T-helper 1 cell treated with Interleukin-12 subunit alpha and Interleukin-12 subunit beta and Interleukin-4 antibody, amounts not matched to agents 30 ng/mL and 1 ng/mL, for 36 hours (primary cell): Measurements from ENCODE around the gene MSL3B.

Source experiments
- intact Hi-C: fragments of 100-400 bp; cut with micrococcal nuclease; formaldehyde crosslinking; loops from one replicate; pipeline ENCODE4 v1.15.1; 2024

MSL3B gene

DNA sequence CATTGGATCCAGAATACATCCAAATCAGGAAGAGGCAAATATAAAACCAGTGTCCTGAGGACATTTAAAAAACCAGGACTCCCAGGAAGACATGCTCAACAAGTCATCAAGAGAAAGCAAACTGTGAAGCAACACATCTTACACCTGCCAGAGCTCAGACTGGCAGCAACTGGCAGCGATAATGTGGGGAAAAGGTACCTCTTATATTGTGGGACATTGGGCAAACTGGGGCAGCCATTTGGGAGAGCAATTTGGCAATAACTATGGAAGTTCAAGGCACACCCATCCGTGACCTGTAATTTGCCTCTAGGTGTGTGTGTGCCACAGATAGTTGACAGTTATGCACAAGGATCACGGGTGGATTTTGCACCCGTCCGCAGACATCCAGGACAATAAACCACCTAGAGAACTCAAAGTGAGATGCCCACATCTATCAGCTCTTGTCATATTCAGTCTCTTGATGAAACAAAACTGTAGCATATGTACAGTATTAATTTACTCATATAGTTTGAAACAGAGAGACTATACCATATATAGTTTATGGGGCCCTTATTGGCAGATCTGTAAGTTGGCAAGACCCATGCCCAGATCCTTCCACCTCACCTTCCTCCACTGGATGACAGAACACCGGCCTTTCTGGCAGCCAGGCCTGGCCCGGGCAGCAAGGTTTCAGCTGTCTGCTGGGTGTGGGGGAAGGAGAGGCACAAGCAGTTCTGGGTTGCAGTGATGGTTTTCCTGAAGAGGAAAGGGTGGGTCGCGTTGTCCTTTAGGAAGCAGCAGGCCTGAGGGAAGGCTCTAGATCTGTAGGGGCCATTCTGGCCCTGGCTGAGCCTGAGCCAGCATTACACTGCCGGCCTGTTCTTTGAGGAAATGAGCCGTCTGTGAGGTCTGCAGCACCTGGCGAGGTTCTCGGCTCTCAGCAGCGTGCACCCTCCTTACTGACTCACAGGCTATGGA lies 32.7 kb downstream of the MSL3B start:
- intact Hi-C loops, result no loop called here

DNA sequence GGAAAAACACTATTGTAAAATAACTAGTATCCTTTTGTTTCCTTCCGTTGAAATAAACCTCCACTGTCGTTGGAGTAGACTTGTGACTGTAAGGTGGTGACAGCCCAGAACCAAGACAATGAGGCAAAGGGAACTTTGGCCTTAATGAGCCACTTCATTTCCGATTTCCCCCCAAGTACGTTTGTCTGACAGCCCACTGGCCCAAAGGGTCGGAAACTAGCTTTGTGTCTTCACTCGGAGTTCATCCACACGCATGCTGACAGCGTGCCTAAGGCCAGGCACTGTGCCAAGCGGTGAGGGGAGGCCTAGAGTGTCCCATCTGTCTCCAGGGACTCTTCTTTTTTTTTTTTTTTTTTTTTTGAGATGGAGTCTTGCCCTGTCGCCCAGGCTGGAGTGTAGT lies 34.8 kb downstream of the MSL3B start:
- intact Hi-C loops, result no loop called here

DNA sequence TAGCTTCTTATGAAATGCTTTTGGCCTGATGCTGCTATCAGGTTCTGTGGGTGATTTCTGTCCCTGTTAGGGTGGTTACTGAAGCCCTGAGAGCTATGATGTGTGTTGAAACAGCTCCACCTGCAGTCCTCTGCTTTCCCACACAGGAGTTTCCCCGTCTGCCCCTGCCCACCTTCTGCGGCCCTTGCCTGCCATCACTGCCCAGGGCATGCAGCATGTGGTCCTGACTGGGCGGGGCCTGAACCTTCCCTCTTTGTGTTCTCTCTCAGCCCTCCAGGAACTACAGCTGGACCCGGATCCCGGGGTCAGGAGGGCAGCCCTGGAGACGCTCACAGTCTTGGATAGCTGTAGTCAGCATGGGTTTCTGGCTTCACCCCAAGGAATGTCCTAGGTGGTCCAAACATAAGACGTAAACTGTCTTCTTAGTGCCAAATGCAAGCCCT lies 35.3 kb downstream of the MSL3B start:
- intact Hi-C loops, result no loop called here

DNA sequence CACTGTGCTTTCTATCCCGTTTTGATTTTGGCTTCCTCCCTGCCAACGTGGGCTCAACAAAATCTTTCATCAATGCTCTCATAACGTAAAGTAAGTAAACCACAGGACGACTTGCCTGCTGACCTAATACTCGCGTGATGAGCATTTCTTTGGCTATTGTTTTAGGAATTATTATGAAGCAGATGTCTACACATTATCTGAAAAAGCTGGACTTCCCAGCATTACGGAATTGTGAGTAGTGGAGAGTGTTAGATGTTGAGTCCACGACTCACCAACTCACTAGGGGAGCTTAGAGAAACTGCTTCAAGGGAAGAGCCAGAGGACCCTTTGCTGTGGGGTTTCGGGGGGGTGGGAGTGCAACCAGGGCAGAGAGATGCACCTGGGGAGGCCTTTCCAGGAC lies 35.8 kb downstream of the MSL3B start:
- intact Hi-C loops, result no loop called here

DNA sequence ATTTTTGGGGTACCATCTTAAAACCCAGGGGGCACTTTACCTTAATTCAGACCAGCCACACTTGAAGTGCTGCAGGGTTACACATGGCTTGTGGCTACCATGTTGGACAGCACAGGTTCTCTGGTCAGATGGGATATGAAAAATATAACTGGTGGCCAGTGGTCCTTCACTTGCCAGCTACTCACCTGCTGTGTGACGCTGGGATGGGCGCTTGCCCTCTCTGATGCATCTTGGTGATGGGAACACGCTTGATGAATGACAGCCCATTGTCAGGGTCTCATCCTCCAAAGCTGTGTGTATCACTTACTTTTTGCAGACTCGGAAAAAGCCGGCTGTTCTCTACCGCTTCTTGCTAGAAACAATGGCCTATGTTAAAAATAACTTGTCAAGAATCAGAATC lies 36.3 kb downstream of the MSL3B start:
- intact Hi-C loops, result no loop called here

DNA sequence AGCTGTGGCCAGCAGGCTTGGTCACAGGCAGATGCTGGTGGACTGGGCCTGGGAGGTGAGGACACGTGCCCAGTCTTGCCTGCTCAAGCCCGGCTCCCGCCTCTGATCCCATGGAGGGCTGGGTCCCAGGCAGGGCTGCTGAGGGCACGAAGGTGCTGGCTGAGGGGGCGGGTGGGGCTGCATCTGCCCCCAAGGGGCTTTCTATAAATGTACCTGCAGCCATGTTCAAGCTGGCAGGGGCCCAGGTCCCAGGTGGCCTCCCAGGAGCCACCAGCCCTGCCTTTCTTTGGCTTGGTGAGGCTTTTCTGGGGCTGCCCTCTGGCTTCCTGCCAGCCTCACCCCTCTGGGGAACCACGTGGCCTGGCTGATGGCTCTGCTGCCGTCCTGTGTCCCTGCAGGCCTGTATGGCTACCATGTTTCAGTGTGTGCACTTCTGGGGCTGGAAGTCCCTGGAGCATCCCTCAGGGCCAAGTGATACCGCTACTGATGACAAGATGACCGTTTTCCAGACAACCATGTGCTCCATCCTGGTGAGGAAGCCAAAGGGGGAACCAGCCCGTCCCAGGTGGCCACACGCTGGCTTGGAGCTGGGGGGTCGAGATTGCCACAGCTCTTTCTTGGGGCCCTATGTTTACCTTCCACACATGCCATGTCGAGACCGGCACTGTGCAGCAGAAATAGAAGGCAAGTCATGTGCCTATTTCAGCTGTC lies 37.0 kb downstream of the MSL3B start:
- intact Hi-C loops, result no loop called here

DNA sequence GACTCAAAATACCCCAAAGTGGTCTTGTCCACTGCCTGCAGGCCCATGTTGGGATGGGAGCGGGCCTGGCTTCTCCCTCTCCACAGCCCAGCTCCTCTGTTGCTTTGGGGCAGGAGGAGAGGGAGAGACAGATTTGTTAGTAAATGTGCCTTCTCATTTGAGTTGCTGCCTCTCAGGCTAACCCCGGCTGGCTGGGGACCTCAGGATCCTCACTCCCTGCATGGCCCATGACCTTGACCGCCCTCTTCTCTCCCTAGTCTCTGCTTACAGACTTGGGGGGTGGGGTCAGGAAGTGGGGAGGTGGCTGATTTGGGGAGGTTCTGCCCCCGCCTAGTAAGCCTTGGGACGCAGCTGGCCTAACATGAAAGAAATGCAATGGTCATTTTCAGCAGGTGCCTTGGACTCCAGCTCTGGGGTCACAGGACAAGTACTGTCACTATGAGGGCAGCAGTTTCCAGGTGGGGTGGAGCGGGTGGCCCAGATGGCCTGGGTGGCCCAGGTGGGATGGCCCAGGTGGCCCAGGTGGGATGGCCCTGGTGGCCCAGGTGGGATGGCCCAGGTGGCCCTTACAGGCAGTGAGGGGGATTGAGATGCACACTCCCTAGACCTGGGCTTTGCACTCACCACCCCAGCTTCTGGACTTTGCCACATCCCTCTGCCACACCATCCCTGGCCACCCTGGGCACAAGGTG lies 37.9 kb downstream of the MSL3B start:
- intact Hi-C loops, result no loop called here

DNA sequence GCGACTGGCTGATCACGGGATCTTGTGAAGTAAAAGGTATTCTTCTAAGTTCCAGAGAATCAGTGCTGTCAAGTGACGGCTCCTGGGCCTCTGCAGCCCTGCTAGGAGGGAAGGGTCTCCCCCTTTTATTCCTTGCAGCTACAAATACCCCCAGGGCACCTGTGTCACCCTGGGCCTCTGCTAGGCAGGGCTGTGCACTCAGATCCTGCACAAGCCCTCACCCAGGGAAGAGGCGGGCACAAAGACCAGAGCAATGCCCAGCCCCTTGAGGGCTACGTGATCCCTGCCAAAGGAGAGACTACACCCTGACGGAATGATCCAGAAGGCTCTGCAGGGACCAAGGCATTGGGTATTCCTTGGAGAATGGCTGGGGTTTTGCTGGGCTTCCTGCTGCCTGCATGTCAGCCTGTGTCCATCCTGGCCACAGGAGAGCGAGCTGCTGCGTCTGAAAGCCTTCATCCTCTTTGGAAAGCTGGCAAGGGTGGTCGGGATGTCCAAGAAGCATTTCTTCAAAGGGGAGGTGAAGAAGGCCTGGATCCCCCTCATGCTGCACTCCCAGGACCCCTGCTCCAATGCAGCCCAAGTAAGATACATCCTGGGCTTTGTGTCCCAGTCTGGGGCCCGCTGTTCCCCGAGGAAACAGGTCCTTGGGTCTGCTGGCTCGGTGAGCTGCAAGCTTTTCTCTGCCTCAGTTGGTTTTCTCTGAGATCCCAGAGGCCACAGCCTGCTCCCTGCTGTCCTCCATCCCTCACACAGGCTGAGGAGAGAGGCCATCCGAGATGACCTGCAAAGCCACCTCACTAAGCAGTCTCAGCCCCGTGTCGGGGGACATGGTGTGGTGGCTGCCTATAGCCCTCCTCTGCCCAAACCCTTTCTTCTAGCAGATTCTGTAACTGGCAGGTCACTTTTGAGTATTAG lies 38.7 kb downstream of the MSL3B start:
- intact Hi-C loops, result no loop called here

DNA sequence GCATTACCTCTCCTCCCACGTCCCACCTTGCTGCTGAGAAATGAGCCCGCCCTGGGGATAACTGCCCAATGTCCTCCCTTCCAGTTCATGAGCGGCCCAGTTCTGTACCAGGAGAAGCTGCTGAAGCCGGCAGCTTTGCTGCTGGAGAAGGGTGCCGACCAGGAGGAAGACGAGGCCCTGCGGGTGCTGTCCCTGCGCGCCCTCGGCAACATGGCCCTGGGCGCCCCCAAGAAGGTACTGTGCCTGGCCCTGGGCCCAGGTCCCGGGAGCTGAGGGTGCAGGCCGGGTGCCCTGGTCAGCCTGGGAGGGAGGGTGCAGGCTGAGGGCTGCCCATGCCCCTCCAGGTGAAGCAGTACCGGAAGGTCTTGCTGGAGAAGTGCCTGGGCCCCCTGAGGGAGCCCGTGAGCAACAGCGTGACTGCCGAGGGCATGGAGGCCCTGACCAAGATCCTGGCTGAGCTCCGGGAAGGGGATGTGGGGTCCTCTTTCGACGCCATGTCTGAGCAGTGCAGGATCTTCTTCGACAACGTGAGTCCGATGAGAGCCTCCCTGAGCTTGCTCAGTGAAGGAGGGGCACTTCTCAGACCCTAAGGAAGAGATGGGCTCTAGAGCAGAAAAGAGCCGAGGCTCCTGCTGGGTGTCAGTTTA lies 39.5 kb downstream of the MSL3B start:
- intact Hi-C loops, result no loop called here

DNA sequence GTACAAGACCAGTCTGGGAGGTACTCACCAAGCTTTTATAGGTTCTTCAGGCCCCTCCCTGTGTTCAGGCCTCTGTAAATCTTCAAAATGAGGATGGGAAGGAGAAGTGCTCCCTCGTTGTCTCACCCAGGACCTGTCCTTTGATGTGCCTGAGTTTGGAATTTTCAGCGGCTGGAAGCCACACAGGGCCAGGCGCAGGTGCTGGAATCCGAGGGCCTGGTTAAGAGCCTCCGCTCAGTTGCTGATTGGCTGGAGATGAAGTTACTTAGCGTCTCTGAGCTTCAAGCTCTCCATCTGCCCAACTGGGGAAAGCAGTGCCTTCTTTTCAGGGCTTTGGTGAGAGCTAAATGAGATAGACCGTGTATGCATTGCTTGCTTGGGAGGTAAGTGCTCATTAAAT lies 43.8 kb downstream of the MSL3B start:
- intact Hi-C loops, result no loop called here

DNA sequence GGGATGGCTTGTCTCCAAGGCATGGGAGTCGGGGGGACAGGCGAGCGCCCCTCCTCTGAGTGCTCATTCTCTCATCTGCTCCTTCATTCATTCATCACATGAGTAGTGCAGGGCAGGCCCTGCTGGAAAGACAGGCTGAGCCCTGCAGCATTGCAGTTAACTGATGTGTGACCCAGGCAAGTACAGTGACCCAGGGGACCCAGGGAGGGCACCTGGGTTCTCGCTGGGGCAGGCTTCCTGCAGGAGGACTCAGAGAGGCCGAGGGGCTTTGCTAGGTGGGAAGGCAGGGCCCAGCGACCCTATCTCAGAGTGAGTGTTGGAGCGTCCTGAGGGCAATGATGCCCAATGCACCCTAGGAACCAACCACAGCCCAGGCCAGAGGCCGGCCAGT lies 44.5 kb downstream of the MSL3B start:
- intact Hi-C loops, result no loop called here

DNA sequence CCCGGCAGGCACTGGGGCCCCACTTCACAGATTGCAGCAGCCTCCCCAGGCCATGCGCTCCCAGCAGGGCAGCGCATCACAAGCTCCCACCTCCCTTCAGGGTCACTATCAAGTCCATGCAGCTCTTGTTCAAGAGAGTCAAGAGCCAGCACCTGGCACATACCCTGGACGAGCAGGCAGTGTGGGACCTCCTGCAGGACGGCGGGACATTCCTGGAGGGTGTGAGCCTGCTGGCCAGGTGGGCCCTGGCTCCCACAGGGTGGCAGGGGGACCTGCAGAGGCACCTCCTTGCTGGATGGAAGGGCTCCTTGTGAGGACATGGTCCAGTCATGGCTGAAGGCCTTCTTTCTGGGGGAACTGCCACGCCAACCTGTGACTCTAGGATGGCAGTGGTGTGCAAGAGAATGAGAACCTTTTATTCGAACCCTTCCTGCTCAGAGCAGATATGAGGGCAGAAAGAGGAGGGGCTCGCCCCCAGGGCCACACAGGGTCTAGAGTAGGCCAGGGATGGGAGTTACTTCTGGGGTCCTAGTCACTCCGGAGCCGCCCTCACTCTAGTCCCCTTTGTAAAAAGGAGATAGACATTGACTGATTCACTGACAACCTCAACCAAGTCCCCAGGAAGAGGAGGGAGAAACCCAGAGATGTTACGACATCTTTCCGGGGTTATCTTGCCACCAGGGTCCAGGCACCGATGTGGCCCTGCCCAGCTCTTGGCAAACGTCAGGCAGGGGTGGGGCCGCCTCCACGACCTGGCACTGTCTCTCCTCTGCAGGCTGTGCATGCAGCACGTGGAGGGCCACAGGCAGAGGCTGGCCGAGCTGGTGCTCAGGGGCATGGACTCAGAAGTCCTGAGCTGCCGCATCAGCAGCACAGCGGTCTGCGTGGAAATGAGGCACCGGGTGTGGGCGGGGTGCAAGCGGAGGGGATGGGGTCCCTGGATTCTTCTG lies 45.1 kb downstream of the MSL3B start:
- intact Hi-C loops, result no loop called here

DNA sequence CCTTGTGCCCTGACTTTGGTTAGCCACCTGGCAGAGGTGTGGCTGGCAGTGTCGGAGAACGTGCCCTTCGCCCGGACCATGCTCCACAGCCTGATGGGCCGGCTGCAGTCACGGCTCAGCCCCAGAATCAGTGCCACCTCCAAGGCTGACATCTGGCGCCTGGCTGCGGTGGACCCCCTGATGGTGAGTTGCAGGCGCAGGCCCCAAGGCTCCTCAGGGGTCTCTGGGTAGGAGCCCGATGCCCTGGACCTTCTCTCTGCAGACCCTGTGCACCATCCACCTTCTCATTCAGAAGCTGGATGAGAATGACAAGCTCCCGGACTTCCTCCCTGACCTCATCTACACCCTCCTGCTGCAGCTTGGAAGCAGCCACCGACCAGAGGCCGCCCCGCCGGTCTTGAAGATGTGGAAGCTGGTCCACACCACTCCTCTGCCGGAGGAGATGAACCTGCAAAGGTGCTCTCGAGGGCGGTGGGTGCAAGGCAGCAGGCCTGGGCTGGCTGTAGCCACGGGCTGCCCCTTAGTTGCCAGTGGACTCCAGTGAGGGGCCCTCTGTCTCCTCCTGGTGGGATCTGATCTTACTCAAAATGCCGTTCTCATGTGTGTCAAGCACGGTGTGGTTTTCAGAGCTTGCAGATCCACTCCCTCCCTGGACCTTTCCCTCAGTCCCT lies 46.0 kb downstream of the MSL3B start:
- intact Hi-C loops, result no loop called here

DNA sequence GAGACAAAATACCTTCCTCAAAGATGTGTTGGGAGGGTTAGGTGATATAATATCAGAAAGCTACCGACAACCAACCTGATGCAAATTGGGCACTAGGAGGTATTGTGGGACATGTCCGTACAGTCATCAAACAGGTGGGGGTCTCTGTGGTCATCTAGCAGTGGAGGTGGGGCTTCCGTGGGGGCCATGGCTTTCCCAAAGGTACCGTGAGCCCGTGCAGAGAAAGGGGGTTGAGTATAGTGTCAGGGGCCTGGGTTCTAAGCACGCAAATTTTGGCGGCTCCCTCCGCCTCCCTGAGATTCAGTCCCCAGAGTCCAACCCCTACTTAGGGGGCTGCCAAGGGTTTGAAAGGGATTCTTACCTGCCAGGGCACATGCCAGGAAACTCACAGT lies 46.5 kb downstream of the MSL3B start:
- intact Hi-C loops, result no loop called here

DNA sequence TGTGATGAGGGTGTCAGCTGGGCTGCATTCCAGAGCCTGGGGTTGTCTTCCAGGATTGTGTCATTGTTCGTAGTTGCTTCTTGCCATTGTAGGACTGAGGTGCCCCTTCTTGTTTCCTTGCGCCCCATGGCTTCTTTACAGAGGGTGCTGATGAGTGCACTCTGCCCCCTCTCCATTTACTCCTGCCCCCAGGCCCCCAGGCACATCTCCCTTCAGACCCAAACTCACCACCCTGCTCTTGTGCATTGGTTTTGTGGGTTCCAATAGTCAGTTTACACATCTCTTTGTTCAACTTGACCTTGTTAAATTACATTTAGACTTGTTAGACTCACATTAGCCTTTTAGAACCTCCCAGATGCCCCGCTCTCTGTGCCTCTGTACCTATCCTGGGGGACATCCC lies 47.0 kb downstream of the MSL3B start:
- intact Hi-C loops, result no loop called here

DNA sequence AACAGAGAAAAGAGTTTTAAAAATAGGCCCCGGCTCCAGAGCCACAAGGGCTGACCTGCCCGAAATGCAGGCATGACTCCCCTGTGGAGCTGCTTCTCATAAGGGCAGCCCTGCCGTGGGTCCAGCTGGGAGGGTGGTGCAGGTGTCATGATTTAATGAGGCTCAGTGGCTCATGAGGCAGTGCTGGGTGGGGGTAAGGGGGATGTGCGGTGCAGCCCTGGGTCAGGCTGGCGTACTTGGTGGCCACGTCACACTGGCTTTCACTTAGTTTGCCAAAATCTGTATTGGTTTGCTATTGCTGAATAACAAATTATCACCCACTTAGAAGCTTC lies 47.4 kb downstream of the MSL3B start:
- intact Hi-C loops, result no loop called here

DNA sequence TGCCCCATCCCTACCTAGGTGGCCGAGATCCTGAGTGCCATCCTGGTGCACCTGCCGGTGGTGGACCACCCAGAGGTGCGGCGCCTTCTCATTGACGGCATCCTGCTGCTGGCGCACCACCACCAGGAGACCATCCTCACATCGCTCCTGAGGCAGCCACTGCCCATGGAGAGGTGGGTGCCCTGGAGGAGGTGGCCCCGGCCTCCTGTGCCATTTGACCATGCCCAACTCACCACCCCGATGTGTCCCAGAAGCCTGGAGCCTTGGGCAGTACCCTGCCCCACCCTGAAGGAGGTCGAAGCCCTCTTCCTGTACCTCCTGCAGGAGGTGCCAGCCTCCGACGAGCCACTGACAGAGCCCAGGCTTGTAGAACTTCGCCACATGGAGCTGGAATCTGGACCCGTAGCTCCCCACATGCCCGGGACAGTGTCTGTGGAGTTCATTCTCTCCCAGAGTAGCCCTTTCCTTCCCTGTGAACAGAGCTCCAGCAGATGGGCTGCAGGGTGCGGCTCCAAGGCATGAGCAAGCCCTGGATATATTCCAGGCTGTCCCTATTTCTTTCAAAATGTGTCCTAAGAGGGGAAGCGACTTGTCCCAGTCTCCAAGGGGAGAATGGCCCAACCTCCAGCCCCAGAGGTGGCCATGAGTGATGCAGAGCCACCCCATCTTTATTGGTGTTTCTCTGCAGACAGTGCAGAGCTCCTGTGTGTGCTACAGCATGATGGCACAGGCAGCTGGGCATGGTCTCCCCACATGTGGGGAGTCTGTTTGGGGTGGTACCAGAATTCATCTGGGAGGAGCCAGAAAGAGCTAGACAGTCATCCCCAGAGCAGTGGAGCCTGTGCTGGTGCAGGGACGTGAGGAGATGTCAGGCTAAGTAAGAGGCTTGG lies 48.1 kb downstream of the MSL3B start:
- intact Hi-C loops, result no loop called here
